ENCODE measurements around the gene GCHFR. TPM values are rescaled to one million over a fixed set of nuclear protein-coding genes. Genes with fewer than 3 reads are reported as not detected.
A peak's percentile ranks its signal among the peaks of the same experiment; 100 is the strongest.

The GCHFR gene
- total RNA-seq, 1 experiment from 2014 or later, result 8.2 TPM

GRCh38 chr15:40792394-40792793 is 28.5 kb downstream of the GCHFR start:
- Mint-ChIP-seq H3K27me3 (ENCODE audit: insufficient read depth, unreplicated experiment) (no peaks in the 10 kb centered on the region), H3K4me1 (ENCODE audit: insufficient read depth, unreplicated experiment) (peaks cover 38% of the 10 kb centered on the region), H3K4me3 (ENCODE audit: unreplicated experiment) (no peak overlapping the region), H3K36me3 (ENCODE audit: insufficient read depth, unreplicated experiment) (peaks cover 11% of the 10 kb centered on the region), H3K27ac (ENCODE audit: low read depth, unreplicated experiment) (no peak overlapping the region), H3K9me3 (ENCODE audit: unreplicated experiment) (no peaks in the 10 kb centered on the region)
- TF ChIP-seq CTCF (IDR thresholded peaks at IDR 0.05; ENCODE audit: unreplicated experiment), result no peak
- POLR2A ChIA-PET, result interaction anchor here (2.0 to 2.3 kb wide), 3 partner anchors 15 to 51 kb away, joined by 5 to 7 read pairs (median 6); partner anchors contain the start of genes DNAJC17, SPINT1 and ZFYVE19
- BruUV-seq (replicated peaks), result no TSS peak
- CTCF ChIA-PET, result interaction anchor here (0.5 to 4.1 kb wide), 7 partner anchors 10 to 100 kb away, joined by 3 to 18 read pairs (median 4); no protein-coding TSS in a partner anchor
- intact Hi-C loops (cut with micrococcal nuclease), result loop anchor here (2.0 kb wide), 1 partner anchor 54 kb away; no protein-coding TSS in a partner anchor
- DNase-seq (ENCODE audit: unreplicated experiment), result no peak

- ChIA-PET CTCF (interaction anchor here (0.6 to 4.1 kb wide), 6 partner anchors 9 to 170 kb away, joined by 3 to 18 read pairs (median 6); no protein-coding TSS in a partner anchor), POLR2A (interaction anchor here (0.5 to 2.3 kb wide), 7 partner anchors 11 to 224 kb away, joined by 4 to 7 read pairs (median 6); partner anchors contain the start of genes DNAJC17, RPUSD2, SPINT1 and ZFYVE19)
- H3K36me3 Mint-ChIP-seq (ENCODE audit: insufficient read depth, unreplicated experiment), result peaks cover 21% of the 10 kb centered on the region
- peak overlapping the region; percentile 70 for H3K27ac Mint-ChIP-seq (ENCODE audit: low read depth, unreplicated experiment)
- no peaks in the 10 kb centered on the region for H3K27me3 Mint-ChIP-seq (ENCODE audit: insufficient read depth, unreplicated experiment)
- peaks cover 33% of the 10 kb centered on the region for H3K4me1 Mint-ChIP-seq (ENCODE audit: insufficient read depth, unreplicated experiment)
- no TSS peak for BruUV-seq (replicated peaks)
- intact Hi-C loops (cut with micrococcal nuclease), result loop anchor here (2.0 kb wide), 1 partner anchor 53 kb away; no protein-coding TSS in a partner anchor
- no peak for TF ChIP-seq CTCF (IDR thresholded peaks at IDR 0.05; ENCODE audit: unreplicated experiment)
- no peaks in the 10 kb centered on the region for H3K9me3 Mint-ChIP-seq (ENCODE audit: unreplicated experiment)
- DNase-seq (ENCODE audit: unreplicated experiment), result peak; percentile 99
- H3K4me3 Mint-ChIP-seq (ENCODE audit: unreplicated experiment), result no peak overlapping the region
Measured at GRCh38 chr15:40793216-40793989, 29.5 kb downstream of the GCHFR start.

DNA sequence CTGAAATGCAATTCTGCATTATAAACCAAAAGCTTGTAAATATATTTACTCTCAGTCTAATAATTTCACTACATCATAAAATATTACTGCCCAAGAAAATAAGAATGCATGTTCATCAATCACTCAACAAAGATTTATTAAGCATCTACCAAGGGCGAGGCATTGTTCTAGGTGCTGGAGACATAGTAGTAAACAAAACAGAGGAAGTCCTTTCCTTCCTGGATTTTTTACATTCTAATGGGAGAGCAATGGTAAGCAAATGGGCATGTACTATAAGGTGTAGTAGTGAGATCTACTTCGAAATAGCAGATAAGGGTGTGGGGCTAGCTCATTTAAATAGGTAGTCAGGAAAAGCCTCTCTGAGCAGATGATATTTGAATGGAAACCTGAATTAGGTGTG is 32.2 kb downstream of the GCHFR start:
- Mint-ChIP-seq H3K9me3 (ENCODE audit: unreplicated experiment) (no peaks in the 10 kb centered on the region), H3K36me3 (ENCODE audit: insufficient read depth, unreplicated experiment) (peaks cover 31% of the 10 kb centered on the region), H3K27me3 (ENCODE audit: insufficient read depth, unreplicated experiment) (no peaks in the 10 kb centered on the region), H3K4me3 (ENCODE audit: unreplicated experiment) (no peak overlapping the region), H3K4me1 (ENCODE audit: insufficient read depth, unreplicated experiment) (peaks cover 32% of the 10 kb centered on the region), H3K27ac (ENCODE audit: low read depth, unreplicated experiment) (peak overlapping the region; percentile 8)
- no peak for TF ChIP-seq CTCF (IDR thresholded peaks at IDR 0.05; ENCODE audit: unreplicated experiment)
- BruUV-seq (replicated peaks), result no TSS peak
- no peak for DNase-seq (ENCODE audit: unreplicated experiment)
- ChIA-PET CTCF (interaction anchor here (0.6 to 1.1 kb wide), 4 partner anchors 9 to 86 kb away, joined by 3 to 4 read pairs (median 3); no protein-coding TSS in a partner anchor), POLR2A (interaction anchor here (1.5 kb wide), 1 partner anchor 9 kb away, joined by 4 read pairs; no protein-coding TSS in a partner anchor)
- intact Hi-C loops (cut with micrococcal nuclease), result no loop called here

DNA sequence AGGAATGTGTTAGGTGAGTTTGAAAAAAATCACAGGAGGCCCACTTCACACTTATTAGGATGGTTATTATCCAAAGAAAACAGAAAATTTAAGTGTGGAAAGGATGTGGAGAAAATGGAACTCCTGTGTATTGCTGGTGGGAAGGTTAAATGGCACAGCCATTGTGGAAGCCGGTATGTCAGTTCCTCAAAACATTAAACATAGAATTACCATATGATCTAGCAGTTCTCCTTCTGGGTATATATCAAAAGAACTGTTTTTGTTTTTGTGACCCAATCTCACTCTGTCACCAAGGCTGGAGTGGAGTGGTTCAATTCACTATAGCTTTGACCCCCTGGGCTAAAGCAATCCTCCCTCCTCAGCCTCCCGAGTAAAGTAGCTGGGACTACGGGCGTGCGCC is 32.6 kb downstream of the GCHFR start:
- CTCF ChIA-PET, result interaction anchor here (0.6 to 1.2 kb wide), 6 partner anchors 9 to 89 kb away, joined by 3 to 5 read pairs (median 4); no protein-coding TSS in a partner anchor
- DNase-seq (ENCODE audit: unreplicated experiment), result no peak
- Mint-ChIP-seq H3K9me3 (ENCODE audit: unreplicated experiment) (no peaks in the 10 kb centered on the region), H3K36me3 (ENCODE audit: insufficient read depth, unreplicated experiment) (peaks cover 36% of the 10 kb centered on the region), H3K27me3 (ENCODE audit: insufficient read depth, unreplicated experiment) (no peaks in the 10 kb centered on the region), H3K27ac (ENCODE audit: low read depth, unreplicated experiment) (no peak overlapping the region), H3K4me1 (ENCODE audit: insufficient read depth, unreplicated experiment) (peaks cover 32% of the 10 kb centered on the region), H3K4me3 (ENCODE audit: unreplicated experiment) (no peak overlapping the region)
- TF ChIP-seq CTCF (IDR thresholded peaks at IDR 0.05; ENCODE audit: unreplicated experiment), result no peak
- no TSS peak for BruUV-seq (replicated peaks)
- intact Hi-C loops (cut with micrococcal nuclease), result no loop called here
- POLR2A ChIA-PET, result interaction anchor here (0.7 to 1.5 kb wide), 3 partner anchors 9 to 47 kb away, joined by 3 to 4 read pairs (median 3); no protein-coding TSS in a partner anchor

All from MCF 10A (cell line).